RWPE2 (cell line): ENCODE measurements around the gene CHAC2.

Source experiments
- ATAC-seq: fragments of 200-7000 bp; cut with Tn5 transposase; 3 replicates; pipeline ENCODE4 v1.9.1; 2021; ENCODE audit warnings: low read depth
- DNase-seq: peaks from one replicate; pipeline ENCODE4 v3.0.0-alpha.2; 2020; ENCODE audit warnings: low spot score
- H3K27ac ChIP-seq: fragments of 450-650 bp; 2 replicates; pipeline ENCODE4 v1.5.1; 2017; ENCODE audit warnings: mild to moderate bottlenecking; ENCODE audit not compliant: poor library complexity, severe bottlenecking
- H3K27me3 ChIP-seq: fragments of 250-450 bp; sonication (Bioruptor Pico); 2 replicates; pipeline ENCODE4 v1.5.1; 2021; ENCODE audit warnings: mild to moderate bottlenecking, moderate library complexity; ENCODE audit not compliant: insufficient read depth, poor library complexity, severe bottlenecking
- H3K36me3 ChIP-seq: fragments of 250-450 bp; sonication (Bioruptor Pico); 2 replicates; pipeline ENCODE4 v1.5.1; 2020; ENCODE audit warnings: low read depth, mild to moderate bottlenecking, moderate library complexity
- H3K4me1 ChIP-seq: fragments of 250-450 bp; sonication (Bioruptor Pico); 2 replicates; pipeline ENCODE4 v1.5.1; 2021; ENCODE audit warnings: mild to moderate bottlenecking, moderate library complexity; ENCODE audit not compliant: insufficient read depth, poor library complexity, severe bottlenecking
- H3K4me3 ChIP-seq: fragments of 250-450 bp; sonication (Bioruptor Pico); 2 replicates; pipeline ENCODE4 v1.5.1; 2021; ENCODE audit warnings: mild to moderate bottlenecking, moderate library complexity; ENCODE audit not compliant: severe bottlenecking
- H3K9me3 ChIP-seq: fragments of 250-450 bp; sonication (Bioruptor Pico); 2 replicates; pipeline ENCODE4 v1.5.1; 2021; ENCODE audit warnings: mild to moderate bottlenecking, moderate library complexity; ENCODE audit not compliant: severe bottlenecking
- CTCF ChIP-seq: fragments of 450-650 bp; IDR thresholded peaks from one replicate; pipeline ENCODE4 v1.5.1; 2017; ENCODE audit warnings: mild to moderate bottlenecking, moderate library complexity; ENCODE audit not compliant: poor library complexity, severe bottlenecking

The CHAC2 gene

GRCh38 chr2:53784436-53784835 lies 16.8 kb downstream of the CHAC2 start:
- no peaks in the 10 kb centered on the region for H3K9me3 ChIP-seq
- DNase-seq = no peak
- H3K4me1 ChIP-seq = peaks cover 15% of the 10 kb centered on the region
- no peak overlapping the region for H3K27ac ChIP-seq
- peaks cover 12% of the 10 kb centered on the region for H3K36me3 ChIP-seq
- no peaks in the 10 kb centered on the region for H3K27me3 ChIP-seq
- no peak overlapping the region for H3K4me3 ChIP-seq
- TF ChIP-seq CTCF = no peak
- ATAC-seq = no peak

GRCh38 chr2:53785366-53785765 lies 17.8 kb downstream of the CHAC2 start:
- Histone ChIP-seq H3K4me3 (peak overlapping the region; percentile 78), H3K27me3 (no peaks in the 10 kb centered on the region), H3K4me1 (peaks cover 15% of the 10 kb centered on the region), H3K9me3 (no peaks in the 10 kb centered on the region), H3K27ac (no peak overlapping the region), H3K36me3 (peaks cover 6% of the 10 kb centered on the region; the same call in 1 of the 2 replicates)
- ATAC-seq (no peak), DNase-seq (no peak)
- TF ChIP-seq CTCF = no peak

- Histone ChIP-seq H3K27me3 (no peaks in the 10 kb centered on the region), H3K27ac (peak overlapping the region; percentile 55), H3K4me3 (peak overlapping the region; percentile 78), H3K9me3 (no peaks in the 10 kb centered on the region), H3K4me1 (peaks cover 15% of the 10 kb centered on the region), H3K36me3 (no peaks in the 10 kb centered on the region)
- DNase-seq (no peak), ATAC-seq (peak; percentile 39)
- TF ChIP-seq CTCF = no peak
Measured at GRCh38 chr2:53786352-53786704, 18.7 kb downstream of the CHAC2 start.

GRCh38 chr2:53786705-53787613 lies 19.4 kb downstream of the CHAC2 start, which contains the start of the genes ASB3 and ERLEC1:
Gene ASB3, minus strand, starts transcription at chr2:53786953. Its CDS starts 21,381 bp downstream, at chr2:53765572.
Gene ERLEC1, plus strand, starts transcription at chr2:53787044. Its CDS starts 167 bp downstream, at chr2:53787211.
- peak within 1 kb of the TSS; percentile 78 for H3K4me3 ChIP-seq
- peak within 1 kb of the TSS; percentile 55 for H3K27ac ChIP-seq
- H3K9me3 ChIP-seq = no peaks in the 10 kb centered on the region
- peak; percentile 86 for DNase-seq
- peaks cover 15% of the 10 kb centered on the region for H3K4me1 ChIP-seq
- H3K36me3 ChIP-seq = no peaks in the 10 kb centered on the region
- TF ChIP-seq CTCF = no peak
- no peaks in the 10 kb centered on the region for H3K27me3 ChIP-seq
- peak; percentile 77 for ATAC-seq
